HG02588 (cell line): ENCODE measurements around the gene ADCYAP1.

Experiments used
- ATAC-seq: cut with Tn5 transposase; IDR thresholded peaks from one replicate; pipeline ENCODE4 v1.9.1; 2021; ENCODE audit warnings: mild to moderate bottlenecking, moderate library complexity; ENCODE audit not compliant: unreplicated experiment

Gene ADCYAP1

DNA sequence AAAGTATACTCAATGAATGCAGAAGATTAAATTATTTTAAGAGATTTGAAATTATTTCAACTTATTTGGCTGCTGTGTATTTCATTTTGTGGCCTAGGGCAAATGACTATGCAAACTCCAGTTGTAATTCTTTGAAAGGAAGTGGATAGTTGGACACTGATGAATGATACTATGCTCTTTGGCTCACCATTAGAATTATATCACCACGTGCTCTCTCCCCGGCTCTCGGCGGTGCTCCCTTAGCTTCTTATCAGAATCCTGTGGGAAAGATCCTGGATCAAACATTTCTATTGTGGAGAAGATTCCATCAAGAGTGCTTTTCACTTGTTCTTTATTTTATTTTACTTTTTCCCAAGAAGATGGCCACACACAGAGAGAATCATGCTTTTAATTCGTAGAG is 55.2 kb downstream of the ADCYAP1 start:
- no peak for ATAC-seq
